Esophagus squamous epithelium (tissue), 4 donors: ENCODE measurements around the gene MICAL2.

Experiments
- POLR2A ChIP-seq, 4 donors: fragments of 450-650 bp; IDR thresholded peaks; one replicate each; pipeline ENCODE4 v1.6.1; 2017; ENCODE audit warnings: antibody characterized with exemption in 4 of 4, mild to moderate bottlenecking in 4 of 4, moderate library complexity in 3 of 4
- TF ChIP-seq, protein P1 (sequence below), 6 experiments: fragments of 450-650 bp in 4 of 6; fragments of 200-600 bp in 2 of 6; sonication (generic) in 2 of 6; IDR thresholded peaks; one replicate each; pipeline ENCODE4 v1.5.1; 2016 to 2019; ENCODE audit warnings: antibody characterized with exemption in 6 of 6, mild to moderate bottlenecking in 4 of 6, moderate library complexity in 4 of 6

DNA sequence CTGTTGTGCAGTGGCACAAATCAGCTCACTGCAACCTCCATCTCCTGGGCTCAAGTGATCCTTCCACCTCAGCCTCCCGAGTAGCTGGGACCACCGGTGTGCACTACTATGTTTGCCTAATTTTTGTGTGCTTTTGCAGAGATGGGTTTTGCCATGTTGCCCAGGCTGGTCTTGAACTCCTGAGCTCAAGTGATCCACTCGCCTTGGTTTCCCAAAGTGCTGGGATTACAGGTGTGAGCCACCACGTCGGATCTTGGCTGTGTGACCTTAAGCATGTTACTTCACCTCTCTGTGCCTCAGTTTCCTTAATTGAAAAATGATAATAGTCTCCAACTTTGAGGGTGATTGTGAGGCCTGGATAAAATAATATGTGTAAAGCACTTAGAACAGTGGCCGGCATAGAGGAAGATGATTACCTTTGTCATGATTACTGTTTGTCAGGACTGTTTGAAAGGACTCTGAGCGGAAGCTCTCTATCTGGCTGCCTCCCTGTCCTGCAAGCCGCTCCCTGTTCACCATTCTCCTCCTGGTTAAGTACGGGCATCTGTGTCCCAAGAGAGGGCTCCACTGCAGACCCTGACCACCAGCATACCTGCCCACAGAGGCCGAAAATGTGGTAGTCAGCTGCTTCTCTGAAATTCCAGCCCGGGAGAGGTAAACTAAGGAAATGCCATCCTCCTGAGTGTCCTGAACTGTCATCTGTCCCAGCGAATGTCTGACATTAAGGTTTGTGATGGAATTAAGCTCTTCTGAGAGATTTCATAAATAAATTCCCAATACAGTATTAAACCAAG, 73.6 kb downstream of the MICAL2 start:
- TF ChIP-seq, protein P1, sequence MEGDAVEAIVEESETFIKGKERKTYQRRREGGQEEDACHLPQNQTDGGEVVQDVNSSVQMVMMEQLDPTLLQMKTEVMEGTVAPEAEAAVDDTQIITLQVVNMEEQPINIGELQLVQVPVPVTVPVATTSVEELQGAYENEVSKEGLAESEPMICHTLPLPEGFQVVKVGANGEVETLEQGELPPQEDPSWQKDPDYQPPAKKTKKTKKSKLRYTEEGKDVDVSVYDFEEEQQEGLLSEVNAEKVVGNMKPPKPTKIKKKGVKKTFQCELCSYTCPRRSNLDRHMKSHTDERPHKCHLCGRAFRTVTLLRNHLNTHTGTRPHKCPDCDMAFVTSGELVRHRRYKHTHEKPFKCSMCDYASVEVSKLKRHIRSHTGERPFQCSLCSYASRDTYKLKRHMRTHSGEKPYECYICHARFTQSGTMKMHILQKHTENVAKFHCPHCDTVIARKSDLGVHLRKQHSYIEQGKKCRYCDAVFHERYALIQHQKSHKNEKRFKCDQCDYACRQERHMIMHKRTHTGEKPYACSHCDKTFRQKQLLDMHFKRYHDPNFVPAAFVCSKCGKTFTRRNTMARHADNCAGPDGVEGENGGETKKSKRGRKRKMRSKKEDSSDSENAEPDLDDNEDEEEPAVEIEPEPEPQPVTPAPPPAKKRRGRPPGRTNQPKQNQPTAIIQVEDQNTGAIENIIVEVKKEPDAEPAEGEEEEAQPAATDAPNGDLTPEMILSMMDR (IDR thresholded peaks at IDR 0.05), result no peak
- no peak for TF ChIP-seq POLR2A (IDR thresholded peaks at IDR 0.05)
